A549 (cell line): ENCODE data around the gene SLC13A5. TPM values are rescaled to one million over a fixed set of nuclear protein-coding genes. Genes with fewer than 3 reads are reported as not detected.
"Not testable (repeated sequence)": the region's sequence is repeated elsewhere in the genome, so short reads cannot be mapped to it uniquely, and the experiment has no call there.

ENCODE experiments used
- ATAC-seq, 2 experiments: fragments of 200-7000 bp in 1 of 2; fragments of >200 bp in 1 of 2; cut with Nextera tagmentation in 1 of 2; cut with Tn5 transposase in 1 of 2; 3 replicates each; pipeline versions ENCODE4 v1.8.0 to v1.9.1; 2018 to 2020; ENCODE audit warnings: mild to moderate bottlenecking in 1 of 2, moderate library complexity in 1 of 2
- CTCF ChIA-PET: fragments of 300-600 bp; sonication (Branson Sonifier 250); formaldehyde crosslinking; extraction: SDS; loops from one replicate; lab custom pipeline; 2021; ENCODE audit warnings: antibody characterized with exemption, inconsistent platforms; lab: Yijun Ruan, JAX
- POLR2A ChIA-PET: fragments of 350-600 bp; formaldehyde crosslinking; extraction: SDS; loops from one replicate; lab custom pipeline; 2021; ENCODE audit warnings: antibody characterized with exemption, inconsistent platforms; lab: Yijun Ruan, JAX
- DNase-seq, 2 experiments: peaks; one replicate each; pipeline versions ENCODE4 v3.0.0 to v3.0.0-alpha.2; 2011 to 2016; ENCODE audit warnings: low read depth in 1 of 2, low spot score in 1 of 2
- FAIRE-seq: peaks from 2 replicates; lab custom pipeline; 2011; peaks lifted over from hg19 to GRCh38; lab: Jason Lieb, UNC
- H3K27ac ChIP-seq, 2 experiments: fragments of >200 bp; sonication (Bioruptor Twin); formaldehyde crosslinking; 3 replicates each; pipeline ENCODE4 v1.5.1; 2016 to 2017
- H3K4me1 ChIP-seq: fragments of >200 bp; sonication (Bioruptor Twin); formaldehyde crosslinking; 3 replicates; pipeline ENCODE4 v1.6.1; 2016
- H3K4me2 ChIP-seq: fragments of >200 bp; sonication (Bioruptor Twin); formaldehyde crosslinking; 3 replicates; pipeline ENCODE4 v1.6.1; 2016
- H3K4me3 ChIP-seq: fragments of >200 bp; sonication (Bioruptor Twin); formaldehyde crosslinking; 3 replicates; pipeline ENCODE4 v1.5.1; 2016
- H3K9me3 ChIP-seq: fragments of >200 bp; sonication (Bioruptor Twin); formaldehyde crosslinking; 3 replicates; pipeline ENCODE4 v1.6.1; 2016
- BHLHE40 ChIP-seq: IDR thresholded peaks from 2 replicates; pipeline ENCODE4 v1.6.1; 2012; ENCODE audit warnings: low read depth, low read length, inconsistent platforms
- CHD4 ChIP-seq: fragments of 200-600 bp; sonication (generic); IDR thresholded peaks from 2 replicates; pipeline ENCODE4 v1.6.1; 2016; ENCODE audit warnings: antibody characterized with exemption, mild to moderate bottlenecking, borderline replicate concordance
- EHF ChIP-seq: fragments of 250-450 bp; sonication (Bioruptor Pico); IDR thresholded peaks from 2 replicates; pipeline ENCODE4 v1.5.0; 2020; ENCODE audit warnings: mild to moderate bottlenecking
- EP300 ChIP-seq, 2 experiments: fragments of >200 bp; sonication (Bioruptor Twin); formaldehyde crosslinking; IDR thresholded peaks; 2 replicates in 1 of 2; 3 replicates in 1 of 2; pipeline ENCODE4 v1.6.1; 2016 to 2017
- ESRRA ChIP-seq: fragments of 150-350 bp; IDR thresholded peaks from 2 replicates; pipeline ENCODE4 v1.6.1; 2014; ENCODE audit warnings: mild to moderate bottlenecking, low read length, borderline replicate concordance
- GATA3 ChIP-seq: IDR thresholded peaks from 2 replicates; pipeline ENCODE4 v1.6.1; 2012; ENCODE audit warnings: borderline replicate concordance
- HDAC2 ChIP-seq: fragments of 200-600 bp; sonication (generic); IDR thresholded peaks from 2 replicates; pipeline ENCODE4 v1.6.1; 2016
- JUN ChIP-seq, 2 experiments: fragments of >200 bp; sonication (Bioruptor Twin); formaldehyde crosslinking; IDR thresholded peaks; 2 replicates in 1 of 2; 3 replicates in 1 of 2; pipeline ENCODE4 v1.6.1; 2016 to 2017
- MAFK ChIP-seq: fragments of 450-650 bp; IDR thresholded peaks from 2 replicates; pipeline ENCODE4 v1.6.1; 2014; ENCODE audit not compliant: partially characterized antibody
- NR3C1 ChIP-seq: fragments of >200 bp; sonication (Bioruptor Twin); formaldehyde crosslinking; IDR thresholded peaks from 3 replicates; pipeline ENCODE4 v1.6.1; 2017
- PHF8 ChIP-seq: fragments of 200-600 bp; sonication (generic); IDR thresholded peaks from 2 replicates; pipeline ENCODE4 v1.6.1; 2016; ENCODE audit warnings: low read depth, mild to moderate bottlenecking, antibody characterized with exemption, moderate library complexity, borderline replicate concordance
- RAD21 ChIP-seq, 2 experiments: fragments of >200 bp in 1 of 2; sonication (Bioruptor Twin) in 1 of 2; formaldehyde crosslinking in 1 of 2; IDR thresholded peaks in 1 of 2; conservative IDR thresholded peaks in 1 of 2; 2 replicates in 1 of 2; 3 replicates in 1 of 2; pipeline ENCODE4 v1.6.1; 2012 to 2018; ENCODE audit warnings: inconsistent platforms in 1 of 2
- RFX5 ChIP-seq: fragments of 450-650 bp; IDR thresholded peaks from 2 replicates; pipeline ENCODE4 v1.7.1; 2014; ENCODE audit warnings: antibody characterized with exemption, mild to moderate bottlenecking, moderate library complexity
- ZC3H11A ChIP-seq: fragments of 450-650 bp; IDR thresholded peaks from 2 replicates; pipeline ENCODE4 v1.6.1; 2014; ENCODE audit warnings: antibody characterized with exemption, mild to moderate bottlenecking
- ZFP36 ChIP-seq: fragments of 450-650 bp; IDR thresholded peaks from 2 replicates; pipeline ENCODE4 v1.6.1; 2014; ENCODE audit warnings: borderline replicate concordance; ENCODE audit not compliant: partially characterized antibody
- ZNF302 ChIP-seq: fragments of 250-450 bp; sonication (Bioruptor Pico); IDR thresholded peaks from 2 replicates; pipeline ENCODE4 v1.9.0; 2021; ENCODE audit warnings: inconsistent platforms, mild to moderate bottlenecking, moderate library complexity
- ZSCAN20 ChIP-seq: fragments of 250-450 bp; sonication (Bioruptor Pico); IDR thresholded peaks from 2 replicates; pipeline ENCODE4 v1.8.0; 2022; ENCODE audit warnings: mild to moderate bottlenecking, moderate library complexity
- WGBS: methylation state at CpG from one replicate; pipeline ENCODE4 v1.1.6; 2017; ENCODE audit errors: missing lambda C conversion rate; 5-methylcytosine and 5-hydroxymethylcytosine counted together
- polyA plus RNA-seq, 4 experiments: library from polyadenylated mRNA; depleted of rRNA in 3 of 4; stranded (reverse); fragments of >200 nt; fragmentation: RNase III in 1 of 4; extraction: RNeasy Plus Mini Kit Qiagen cat#74134 plus additional on column Dnase treatment in 1 of 4; gene quantifications; 2 replicates in 3 of 4; 3 replicates in 1 of 4; pipeline ENCODE4 v1.2.3, GENCODE V29; 2011 to 2017
- TF ChIP-seq, protein P1 (sequence below): IDR thresholded peaks from 2 replicates; pipeline ENCODE4 v1.6.1; 2012; ENCODE audit warnings: low read depth, borderline replicate concordance

SLC13A5 gene
- polyA plus RNA-seq, 2 of the 4 experiments (the other 2 are of a cell fraction), result 0.15 to 0.26 TPM

DNA sequence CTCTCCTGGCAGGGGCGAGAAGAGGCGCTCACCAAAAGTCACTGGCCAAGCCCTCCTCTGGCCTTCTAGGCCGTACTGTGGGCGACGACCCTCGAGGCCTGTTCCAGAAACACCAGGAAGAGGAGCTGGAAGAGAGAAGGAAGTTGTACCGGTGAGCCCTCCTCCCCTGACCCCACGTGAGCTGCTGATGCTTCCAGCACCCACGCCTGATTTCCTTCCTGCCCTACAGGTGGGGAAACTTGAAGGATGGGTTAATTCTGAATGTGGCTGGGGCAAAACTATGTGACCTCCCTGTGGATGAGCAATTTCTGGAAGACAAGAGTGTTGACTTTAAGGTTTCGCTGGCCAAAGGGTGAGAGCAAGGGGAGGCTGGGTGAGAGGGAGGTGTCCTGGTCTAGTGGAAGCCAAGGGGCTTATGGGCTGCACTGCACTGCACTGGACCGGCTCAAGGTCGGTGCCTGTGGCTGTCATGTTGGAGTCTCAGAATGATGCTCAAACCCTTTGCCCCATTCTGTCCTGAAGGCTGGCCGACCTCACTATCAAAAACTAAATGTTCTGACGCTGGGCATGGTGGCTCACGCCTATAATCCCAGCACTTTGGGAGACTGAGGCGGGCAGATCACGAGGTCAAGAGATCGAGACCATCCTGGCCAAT lies 55.4 kb downstream of the SLC13A5 start:
- 79% methylated on average over 18 of the region's 18 CpGs for WGBS
- H3K4me2 ChIP-seq, result no peak overlapping the region; the same call in 2 of the 3 replicates
- POLR2A ChIA-PET, result no interaction called here
- peaks cover 3% of the 10 kb centered on the region; the same call in 1 of the 3 replicates for H3K4me1 ChIP-seq
- DNase-seq (no peak), ATAC-seq (no peak), FAIRE-seq (no peak)
- no peak for TF ChIP-seq ESRRA
- no peak for TF ChIP-seq JUN (IDR thresholded peaks at IDR 0.05)
- TF ChIP-seq EHF (CRISPR knock-in tag), result no peak
- TF ChIP-seq ZNF302 (CRISPR knock-in tag), result no peak
- no peak for TF ChIP-seq HDAC2
- TF ChIP-seq RFX5, result no peak
- no peak for TF ChIP-seq ZSCAN20 (CRISPR knock-in tag)
- TF ChIP-seq MAFK, result no peak
- no peak for TF ChIP-seq PHF8
- no peak for TF ChIP-seq ZFP36
- no peak for TF ChIP-seq GATA3
- TF ChIP-seq CHD4, result no peak
- no peak for TF ChIP-seq ZC3H11A
- TF ChIP-seq, protein P1, sequence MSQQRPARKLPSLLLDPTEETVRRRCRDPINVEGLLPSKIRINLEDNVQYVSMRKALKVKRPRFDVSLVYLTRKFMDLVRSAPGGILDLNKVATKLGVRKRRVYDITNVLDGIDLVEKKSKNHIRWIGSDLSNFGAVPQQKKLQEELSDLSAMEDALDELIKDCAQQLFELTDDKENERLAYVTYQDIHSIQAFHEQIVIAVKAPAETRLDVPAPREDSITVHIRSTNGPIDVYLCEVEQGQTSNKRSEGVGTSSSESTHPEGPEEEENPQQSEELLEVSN, result no peak
- TF ChIP-seq EP300 (IDR thresholded peaks at IDR 0.05), result no peak
- no peak for TF ChIP-seq BHLHE40
- TF ChIP-seq NR3C1, result no peak
- TF ChIP-seq RAD21 (conservative IDR thresholded peaks at IDR 0.05 in 1 of 2, IDR thresholded peaks at IDR 0.05 in 1 of 2), result no peak
- no peak overlapping the region for H3K4me3 ChIP-seq
- CTCF ChIA-PET, result interaction anchor here (1.4 to 17.8 kb wide), 3 partner anchors 8 to 348 kb away, joined by 4 to 293 read pairs (median 8); partner anchors contain the start of gene RNASEK
- H3K9me3 ChIP-seq, result no peaks in the 10 kb centered on the region
- no peak overlapping the region for H3K27ac ChIP-seq

DNA sequence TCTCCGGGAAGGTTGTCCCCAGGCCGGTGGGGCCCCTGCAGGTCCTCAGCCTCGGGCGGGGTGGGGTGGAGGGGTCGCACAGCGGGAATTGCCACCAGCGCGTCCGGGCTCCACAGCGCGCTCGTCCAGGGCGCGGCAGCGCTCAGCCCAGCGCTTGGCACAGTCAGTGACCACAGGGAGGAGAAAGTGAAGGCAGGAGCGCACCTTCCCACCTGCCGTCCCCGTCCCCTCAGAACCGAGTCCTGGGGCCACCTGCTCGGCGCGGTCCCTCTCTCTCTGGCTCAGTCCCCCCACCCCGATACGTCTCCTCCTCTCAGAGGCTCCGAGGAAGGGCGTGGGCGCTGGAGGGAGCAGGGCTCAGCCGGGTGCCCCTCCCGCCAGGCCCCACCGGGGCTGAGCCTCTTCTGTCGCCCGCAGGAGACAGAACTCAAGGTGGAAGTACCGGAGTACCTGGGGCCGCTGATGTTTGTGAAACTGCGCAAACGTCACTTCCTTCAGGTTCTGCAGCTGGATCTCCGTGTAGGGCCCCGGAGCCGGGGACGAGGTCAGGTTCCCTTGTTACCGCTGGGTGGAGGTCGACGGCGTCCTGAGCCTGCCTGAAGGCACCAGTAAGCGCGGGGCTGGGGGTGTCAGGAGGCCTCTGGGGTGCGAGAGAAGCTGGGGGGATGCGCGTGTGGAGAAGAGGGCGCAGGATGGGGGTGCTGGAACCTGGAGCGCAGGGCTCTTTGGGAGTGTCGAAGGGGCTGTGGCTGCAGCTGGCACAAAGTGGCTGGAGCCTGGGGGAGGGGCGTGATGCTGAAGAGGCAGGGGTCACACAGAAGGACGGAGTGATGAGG lies 56.2 kb downstream of the SLC13A5 start:
- peak overlapping the region; percentile 37 for H3K4me3 ChIP-seq
- POLR2A ChIA-PET, H3K4me1 ChIP-seq, DNase-seq, FAIRE-seq, H3K27ac ChIP-seq, H3K9me3 ChIP-seq: not testable (repeated sequence)
- H3K4me2 ChIP-seq, result peak overlapping the region; percentile 74
- ATAC-seq, result peak; percentile 32 to 67; a peak in 5 of 6 replicates
- CTCF ChIA-PET, result interaction anchor here (1.4 to 17.8 kb wide), 3 partner anchors 9 to 349 kb away, joined by 4 to 293 read pairs (median 8); partner anchors contain the start of gene RNASEK
- 31% methylated on average over 32 of the region's 55 CpGs for WGBS

DNA sequence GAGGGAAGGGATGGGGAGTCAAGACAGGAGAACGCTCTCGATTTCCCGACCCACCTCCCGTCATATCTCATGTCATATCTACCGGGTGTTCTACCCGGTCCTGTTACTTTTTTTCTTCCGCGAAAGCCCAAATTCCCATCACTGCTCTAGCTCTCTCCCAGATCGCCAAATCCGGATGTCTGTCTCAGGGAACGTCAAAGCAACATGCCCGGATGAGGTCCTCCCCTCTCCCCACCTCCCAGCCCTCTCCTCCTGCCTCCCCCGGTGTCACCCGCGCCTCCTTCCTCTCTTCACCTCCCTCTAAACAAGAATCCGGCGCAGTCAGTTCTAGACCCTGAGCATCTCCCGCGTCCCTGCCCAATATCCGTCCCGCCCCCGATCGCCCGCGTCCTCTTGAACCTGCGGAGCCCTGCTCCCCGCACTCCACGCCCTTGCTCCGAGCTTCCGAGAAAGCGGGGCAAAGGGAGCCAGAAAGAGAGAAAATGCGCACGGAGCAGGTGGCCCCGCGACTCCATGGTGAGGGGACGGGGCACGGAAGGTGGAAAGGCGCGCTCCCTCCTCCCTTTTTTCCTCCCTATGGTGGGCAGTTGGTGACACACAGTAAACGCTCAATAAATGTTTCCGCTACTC lies 57.3 kb downstream of the SLC13A5 start:
- Histone ChIP-seq H3K4me1 (peaks cover 12% of the 10 kb centered on the region; the same call in 1 of the 3 replicates), H3K4me3 (peak overlapping the region; percentile 37; the same call in 2 of the 3 replicates), H3K4me2 (peak overlapping the region; percentile 74)
- H3K27ac ChIP-seq, CTCF ChIA-PET, POLR2A ChIA-PET, FAIRE-seq, DNase-seq, ATAC-seq, H3K9me3 ChIP-seq: not testable (repeated sequence)
- 27% methylated on average over 33 of the region's 41 CpGs for WGBS
